CD4-positive, alpha-beta T cell treated with Interleukin-17A for 1 hour (primary cell): ENCODE measurements around the gene TTC7B.

Experiments used
- DNase-seq: peaks from one replicate; pipeline ENCODE4 v3.0.0-alpha.2; 2020

The TTC7B gene

GRCh38 chr14:90739318-90740068 lies 76.7 kb downstream of the TTC7B start:
- no peak for DNase-seq

GRCh38 chr14:90733139-90733808 lies 83.0 kb downstream of the TTC7B start:
- no peak for DNase-seq

- no peak for DNase-seq
Measured at GRCh38 chr14:90732718-90733117, 83.5 kb downstream of the TTC7B start.

- DNase-seq, result no peak
Measured at GRCh38 chr14:90732139-90732538, 84.1 kb downstream of the TTC7B start.

GRCh38 chr14:90731487-90731886 lies 84.7 kb downstream of the TTC7B start:
- no peak for DNase-seq

- no peak for DNase-seq
Measured at GRCh38 chr14:90730206-90730766, 85.9 kb downstream of the TTC7B start.

DNA sequence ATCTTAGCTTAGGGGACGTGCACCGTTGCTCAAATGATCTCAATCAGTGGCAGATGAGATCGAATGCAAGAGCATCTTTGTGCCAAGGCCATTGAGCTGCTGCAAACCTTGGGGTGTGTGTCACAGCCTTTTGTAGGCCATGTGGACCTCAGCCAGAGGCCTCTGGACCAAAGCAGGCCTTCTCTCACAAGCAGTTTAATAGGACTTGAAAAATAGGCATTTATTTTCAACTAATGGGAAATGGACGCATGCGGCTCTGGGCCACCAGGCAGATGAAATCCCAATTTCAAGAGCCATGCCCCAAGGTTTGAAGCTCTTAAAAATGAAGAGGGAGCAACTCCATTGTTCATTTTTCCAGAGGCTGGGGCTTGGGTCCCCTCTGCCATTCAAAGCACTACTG lies 87.3 kb downstream of the TTC7B start:
- no peak for DNase-seq

GRCh38 chr14:90727082-90727481 lies 89.1 kb downstream of the TTC7B start:
- no peak for DNase-seq

- no peak for DNase-seq
Measured at GRCh38 chr14:90726656-90727055, 89.6 kb downstream of the TTC7B start.

- DNase-seq, result no peak
Measured at GRCh38 chr14:90724866-90725265, 91.4 kb downstream of the TTC7B start.

- DNase-seq, result no peak
Measured at GRCh38 chr14:90722590-90722989, 93.6 kb downstream of the TTC7B start.

DNA sequence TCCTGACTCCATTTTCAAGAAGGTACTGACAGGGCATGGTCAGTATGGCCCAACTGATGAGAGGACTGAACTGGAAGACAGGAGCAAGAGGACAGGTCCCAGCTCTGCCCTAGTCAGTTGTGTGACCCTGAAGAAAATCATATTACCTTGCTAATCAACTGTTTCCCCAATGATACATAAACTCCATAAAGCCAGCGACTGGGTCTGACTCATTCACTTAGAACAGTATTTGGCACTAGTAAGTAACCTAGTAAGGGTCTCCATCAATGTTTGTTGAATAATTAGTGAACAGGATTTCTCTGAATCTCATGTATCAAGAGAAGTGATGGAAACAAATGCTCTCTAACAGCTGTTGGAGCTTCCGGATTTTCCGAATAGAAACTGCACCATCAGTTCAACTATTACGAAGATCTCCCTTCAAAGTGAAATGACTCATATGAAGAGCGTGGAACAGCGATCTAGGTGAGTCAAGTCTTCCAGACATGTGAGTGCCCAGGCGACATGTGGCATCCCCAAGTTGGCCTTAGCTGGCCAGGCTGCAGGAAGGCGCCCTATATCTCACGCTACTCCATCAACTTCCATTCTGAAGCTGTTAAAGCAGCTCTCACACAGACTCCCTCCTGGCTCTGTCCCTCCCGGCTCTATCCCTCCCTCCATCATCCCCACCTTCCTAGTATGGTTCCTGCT lies 94.5 kb downstream of the TTC7B start:
- no peak for DNase-seq

DNA sequence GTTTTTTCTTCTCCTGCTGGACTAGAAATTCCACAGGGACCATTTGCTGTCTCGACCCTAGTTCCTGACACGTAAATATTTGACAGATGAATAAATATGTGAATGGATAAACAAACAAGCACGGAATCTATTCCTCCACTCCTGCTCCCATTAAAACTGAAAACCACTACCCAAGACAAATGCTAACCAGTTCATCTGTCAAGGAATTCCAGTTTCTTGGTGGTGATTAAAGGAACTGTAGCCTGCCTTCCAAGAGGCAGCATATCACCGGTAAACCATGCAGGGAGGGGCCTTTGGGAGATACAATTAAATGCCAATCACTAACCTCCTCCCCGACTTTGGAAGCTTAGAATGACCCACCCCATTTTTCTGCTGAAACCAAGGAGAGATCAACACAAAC lies 95.4 kb downstream of the TTC7B start:
- DNase-seq, result no peak

DNA sequence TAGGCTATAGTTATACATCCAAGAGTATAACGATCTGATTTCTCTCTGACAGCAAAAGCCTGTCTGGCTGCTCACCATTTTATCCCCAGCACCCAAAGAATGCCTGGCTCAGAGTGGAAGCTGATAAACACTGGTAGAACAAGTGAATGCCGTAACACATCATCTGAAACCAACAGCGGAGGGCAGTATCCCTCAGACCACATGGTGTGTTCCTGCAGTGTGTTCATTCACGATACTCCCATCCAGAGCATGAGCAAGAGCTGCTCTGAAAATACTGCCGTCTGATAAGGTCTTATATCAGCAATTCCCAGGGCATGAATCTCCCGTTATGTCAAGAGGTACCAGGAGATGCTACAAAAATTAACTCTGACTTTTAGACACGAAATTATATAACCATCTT lies 95.9 kb downstream of the TTC7B start:
- DNase-seq, result no peak

- DNase-seq, result no peak
Measured at GRCh38 chr14:90717916-90718315, 98.3 kb downstream of the TTC7B start.

- DNase-seq, result no peak
Measured at GRCh38 chr14:90715993-90716392, 100.2 kb downstream of the TTC7B start.

DNA sequence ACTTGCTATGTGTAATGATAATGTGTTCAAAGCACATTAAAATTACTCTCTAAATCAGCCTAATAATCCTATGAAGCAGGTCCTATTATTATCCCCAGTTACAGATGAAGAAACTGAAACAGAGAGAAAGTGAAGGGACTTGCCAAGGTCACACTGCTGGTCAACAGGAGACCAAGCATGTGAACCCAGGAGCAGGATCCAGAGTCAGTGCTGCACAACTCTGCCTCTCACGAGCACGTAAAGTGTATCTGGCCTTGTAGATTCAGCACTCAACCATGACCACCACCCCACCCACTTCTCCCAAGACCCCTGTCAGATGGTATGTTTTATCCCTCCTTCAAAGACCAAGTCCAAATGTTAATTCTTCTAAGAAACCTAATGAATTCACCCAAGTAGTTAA lies 100.7 kb downstream of the TTC7B start:
- DNase-seq, result no peak

GRCh38 chr14:90714811-90715210 lies 101.4 kb downstream of the TTC7B start:
- no peak for DNase-seq

GRCh38 chr14:90704738-90705392 lies 111.4 kb downstream of the TTC7B start:
- DNase-seq, result no peak

DNA sequence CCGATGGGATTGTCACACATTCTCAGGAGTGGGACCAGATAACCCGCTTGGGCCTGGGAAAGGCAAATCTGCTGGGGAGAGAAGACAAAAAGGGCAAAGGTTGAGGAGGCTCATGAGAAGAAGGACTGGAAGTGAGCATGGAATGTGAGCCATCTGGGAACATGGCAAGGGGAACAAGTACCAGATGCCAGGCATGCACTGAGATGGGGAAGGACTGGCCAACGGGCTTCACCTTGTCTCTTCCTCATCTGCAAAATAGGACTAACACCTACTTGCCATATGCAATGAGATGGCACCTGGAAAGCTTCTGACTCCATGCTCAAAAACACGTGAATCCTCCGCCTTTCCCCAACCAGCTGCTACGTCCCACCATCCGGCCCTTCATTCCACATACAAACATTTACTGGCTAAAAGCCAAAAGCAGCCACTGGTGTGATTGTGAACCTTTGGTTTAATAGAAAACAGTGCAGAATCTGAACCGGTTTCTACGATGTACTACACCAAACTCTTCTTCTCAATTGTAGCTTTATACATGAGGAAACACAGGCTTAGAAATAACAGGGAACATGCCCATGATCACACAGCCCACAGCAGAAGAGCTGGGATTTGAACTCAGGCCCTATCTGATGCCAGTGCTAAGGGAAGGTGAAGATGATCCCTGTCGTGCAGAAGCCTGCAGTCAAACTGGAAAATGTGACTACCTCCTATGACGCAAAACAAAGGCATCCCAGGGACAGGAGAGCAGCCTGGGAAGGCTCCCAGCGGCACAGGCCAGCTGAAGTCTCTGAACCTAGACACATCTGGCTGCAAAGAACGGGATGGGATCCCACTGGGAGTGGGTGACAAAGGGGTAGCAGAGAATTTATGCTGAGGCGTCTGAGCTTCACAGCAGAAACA lies 112.1 kb downstream of the TTC7B start:
- no peak for DNase-seq

DNA sequence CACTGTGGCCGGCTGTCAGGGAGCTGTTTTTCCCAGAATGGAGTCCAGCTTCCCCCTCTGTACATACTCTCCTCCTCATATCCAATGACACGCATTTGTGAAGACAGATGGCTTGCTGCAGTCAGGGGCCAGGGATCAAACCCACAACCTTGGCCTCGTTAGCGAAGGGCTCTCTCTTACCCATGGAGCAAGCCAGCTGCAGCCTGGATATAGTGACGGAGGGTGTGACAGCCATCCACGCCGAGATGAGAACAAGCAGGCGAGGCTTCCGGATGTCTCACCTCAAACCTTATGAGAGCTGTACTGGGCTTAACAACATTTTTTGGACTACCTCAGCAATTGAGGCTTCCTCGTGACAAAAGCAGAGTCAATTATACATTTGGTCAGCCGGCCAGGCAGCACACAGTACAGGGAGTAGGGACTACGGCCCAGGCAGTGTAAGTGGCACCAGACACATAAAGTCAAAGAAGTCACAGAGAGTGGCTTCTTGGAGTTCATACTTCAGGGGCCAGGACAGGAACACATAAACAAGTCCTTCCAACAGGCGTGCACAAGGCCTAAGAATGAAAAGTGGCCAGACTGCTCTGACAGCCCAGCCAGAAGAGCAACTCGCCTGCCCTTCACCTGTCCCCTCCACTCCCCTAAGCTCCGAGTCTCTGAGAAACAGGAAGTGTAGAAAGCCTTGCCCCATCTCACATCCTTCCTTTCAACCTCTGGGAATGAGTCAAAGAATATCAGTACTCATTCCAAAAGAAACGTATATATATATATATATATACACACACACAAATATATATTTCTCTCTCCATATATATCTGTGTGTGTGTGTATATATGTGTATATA lies 115.1 kb downstream of the TTC7B start:
- DNase-seq, result no peak
